Measurements from ENCODE around the gene TSSK2.
"Not testable (repeated sequence)": the region's sequence is repeated elsewhere in the genome, so short reads cannot be mapped to it uniquely, and the experiment has no call there.

The TSSK2 gene

DNA sequence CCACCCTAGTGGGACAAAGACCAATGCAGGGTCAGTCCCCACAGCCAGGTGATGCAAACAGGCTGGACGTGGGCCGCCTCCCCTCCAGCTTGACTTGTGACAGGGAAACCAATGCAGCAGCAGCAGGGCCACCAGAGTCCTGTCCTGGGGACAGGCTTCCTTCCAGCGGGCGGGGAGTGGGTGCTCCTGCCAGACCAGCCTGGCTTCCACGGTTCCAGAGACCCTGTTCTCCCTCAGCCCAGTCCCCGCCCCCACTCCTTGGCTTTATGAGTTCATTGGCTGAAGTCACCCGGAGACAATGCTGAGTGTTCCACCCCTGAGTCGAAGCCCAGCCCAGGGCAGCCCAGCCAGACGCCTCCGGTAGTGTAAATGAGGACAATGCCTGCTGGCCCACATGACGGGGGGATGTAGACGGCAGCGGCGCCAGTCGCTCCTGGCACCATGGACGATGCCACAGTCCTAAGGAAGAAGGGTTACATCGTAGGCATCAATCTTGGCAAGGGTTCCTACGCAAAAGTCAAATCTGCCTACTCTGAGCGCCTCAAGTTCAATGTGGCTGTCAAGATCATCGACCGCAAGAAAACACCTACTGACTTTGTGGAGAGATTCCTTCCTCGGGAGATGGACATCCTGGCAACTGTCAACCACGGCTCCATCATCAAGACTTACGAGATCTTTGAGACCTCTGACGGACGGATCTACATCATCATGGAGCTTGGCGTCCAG lies at the start of gene TSSK2:
TSS of gene TSSK2 (plus strand) at position 350 of the 726 bp plus-strand sequence. CDS start at position 442, 92 bp downstream.
- DNase-seq: no peak

DNA sequence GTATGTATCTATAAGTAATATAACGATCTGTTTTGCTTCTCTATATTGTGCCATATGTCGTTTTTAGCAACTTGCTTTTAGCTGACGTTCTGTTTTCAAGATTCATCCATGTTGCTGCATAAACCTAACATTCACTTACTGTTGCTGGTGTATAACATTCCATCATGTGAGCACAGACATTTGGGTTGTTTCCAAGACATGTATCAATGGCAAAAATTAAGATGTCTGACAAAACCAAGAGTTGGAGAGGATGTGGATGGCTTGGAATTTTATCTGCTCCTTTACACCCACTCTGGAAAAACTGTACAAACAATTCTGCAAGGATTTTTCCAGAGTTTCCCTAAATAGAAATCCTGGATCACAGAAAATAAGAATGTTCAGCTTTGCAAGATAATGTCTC lies 49.8 kb upstream of the TSSK2 start:
- no peak for DNase-seq

GRCh38 chr22:19082101-19082500 lies 49.0 kb upstream of the TSSK2 start:
- DNase-seq: no peak

DNA sequence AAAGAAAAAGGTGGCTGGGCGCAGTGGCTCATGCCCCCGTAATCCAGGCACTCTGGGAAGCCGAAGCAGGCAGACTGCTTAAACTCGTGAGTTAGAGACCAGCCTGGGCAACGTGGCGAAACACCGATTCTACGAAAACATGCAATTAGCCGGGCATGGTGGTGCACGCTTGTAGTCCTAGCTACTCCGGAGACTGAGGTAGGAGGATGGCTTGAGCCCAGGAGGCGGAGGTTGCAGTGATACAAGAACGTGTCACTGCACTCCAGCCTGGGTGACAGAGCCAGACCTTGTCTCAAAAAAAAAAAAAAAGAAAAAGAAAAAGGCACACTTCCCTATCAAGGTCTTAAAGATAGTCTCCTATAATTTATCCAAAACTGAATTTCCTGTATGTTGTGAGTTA lies 48.3 kb upstream of the TSSK2 start:
- DNase-seq: no peak

GRCh38 chr22:19084126-19084525 lies 47.0 kb upstream of the TSSK2 start:
- DNase-seq: not testable (repeated sequence)

GRCh38 chr22:19084586-19084985 lies 46.5 kb upstream of the TSSK2 start:
- not testable (repeated sequence) for DNase-seq

DNA sequence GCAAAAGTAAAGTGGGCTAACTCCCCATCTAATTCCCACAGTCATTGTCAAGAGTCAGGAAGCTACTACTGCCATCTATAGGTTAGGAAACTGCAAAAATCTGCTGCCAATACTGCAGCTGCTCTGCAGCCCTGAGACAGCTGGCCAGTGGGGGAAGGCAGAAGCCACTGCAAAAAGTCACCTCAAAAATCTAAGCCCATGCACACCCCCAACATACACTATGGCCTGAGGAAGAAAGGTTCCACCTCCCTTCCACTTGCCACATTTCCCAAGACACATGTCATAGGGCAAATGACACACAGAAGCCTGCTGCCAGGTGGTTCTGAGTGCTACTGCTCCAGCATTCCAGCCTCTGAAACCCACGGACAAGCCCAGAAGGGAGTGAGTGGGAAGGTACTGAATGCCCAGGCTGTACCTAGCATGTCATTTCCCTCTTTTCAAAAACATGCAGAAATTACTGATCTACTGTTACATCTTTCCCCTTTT lies 45.8 kb upstream of the TSSK2 start:
- DNase-seq: no peak

GRCh38 chr22:19086417-19086816 lies 44.7 kb upstream of the TSSK2 start:
- no peak for DNase-seq

DNA sequence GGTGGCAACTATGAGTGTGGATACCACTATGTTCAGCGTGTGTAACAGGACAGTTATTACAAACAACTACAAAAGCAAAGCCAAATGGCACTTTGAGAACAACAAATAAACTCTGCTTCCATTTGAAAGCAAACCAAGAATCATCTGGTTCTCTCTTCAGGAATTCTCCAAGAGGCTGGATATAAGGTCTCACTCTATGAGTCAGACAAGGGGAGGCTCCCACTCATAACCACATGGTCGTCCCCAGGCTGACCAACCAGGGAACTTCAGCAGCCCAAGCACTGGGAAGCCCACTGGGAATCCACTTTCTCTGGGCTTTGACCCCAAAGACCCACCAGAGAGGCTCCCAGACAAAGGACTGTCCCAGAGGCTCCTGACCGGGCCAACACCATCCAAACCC lies 44.2 kb upstream of the TSSK2 start:
- DNase-seq: no peak

DNA sequence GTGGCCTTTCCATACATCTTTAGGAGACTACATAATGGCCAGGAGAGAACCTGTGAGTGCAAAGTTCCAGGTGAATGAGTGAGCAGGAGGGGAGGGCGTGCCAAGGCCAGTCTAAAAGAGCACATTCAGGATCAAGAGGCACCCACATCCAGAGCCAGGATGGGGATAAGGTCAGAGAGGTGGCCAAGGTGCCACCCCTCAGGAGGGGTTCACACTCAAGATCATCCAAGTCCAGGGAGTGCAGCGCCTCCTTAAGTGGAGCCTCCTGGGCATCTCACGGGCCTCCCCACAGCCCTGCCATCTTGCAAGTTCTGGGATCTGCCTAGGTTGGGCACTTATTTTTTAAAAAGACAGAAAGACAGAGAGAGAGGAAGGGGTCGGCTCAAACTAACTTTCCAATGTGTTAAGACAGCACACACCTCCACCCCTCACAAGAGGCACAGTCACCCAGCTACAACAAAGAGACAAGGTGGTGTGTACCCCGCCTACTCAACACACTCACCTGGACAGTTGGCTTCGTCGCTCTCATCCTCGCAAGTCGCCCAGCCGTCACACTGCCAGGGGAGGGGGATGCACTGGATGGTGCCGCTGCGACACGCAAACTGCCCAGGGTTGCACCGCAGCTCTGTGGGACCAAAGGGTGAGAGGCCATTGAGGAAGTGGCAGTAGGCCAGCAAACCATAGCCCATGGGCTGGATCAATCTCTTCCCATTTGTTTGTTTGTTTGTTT lies 42.1 kb upstream of the TSSK2 start:
- no peak for DNase-seq

GRCh38 chr22:19090183-19090582 lies 40.9 kb upstream of the TSSK2 start:
- no peak for DNase-seq

GRCh38 chr22:19090586-19091127 lies 40.5 kb upstream of the TSSK2 start:
- DNase-seq: no peak

- no peak for DNase-seq
These were observed 38.4 kb upstream of the TSSK2 start for GRCh38 chr22:19092725-19093124.

DNA sequence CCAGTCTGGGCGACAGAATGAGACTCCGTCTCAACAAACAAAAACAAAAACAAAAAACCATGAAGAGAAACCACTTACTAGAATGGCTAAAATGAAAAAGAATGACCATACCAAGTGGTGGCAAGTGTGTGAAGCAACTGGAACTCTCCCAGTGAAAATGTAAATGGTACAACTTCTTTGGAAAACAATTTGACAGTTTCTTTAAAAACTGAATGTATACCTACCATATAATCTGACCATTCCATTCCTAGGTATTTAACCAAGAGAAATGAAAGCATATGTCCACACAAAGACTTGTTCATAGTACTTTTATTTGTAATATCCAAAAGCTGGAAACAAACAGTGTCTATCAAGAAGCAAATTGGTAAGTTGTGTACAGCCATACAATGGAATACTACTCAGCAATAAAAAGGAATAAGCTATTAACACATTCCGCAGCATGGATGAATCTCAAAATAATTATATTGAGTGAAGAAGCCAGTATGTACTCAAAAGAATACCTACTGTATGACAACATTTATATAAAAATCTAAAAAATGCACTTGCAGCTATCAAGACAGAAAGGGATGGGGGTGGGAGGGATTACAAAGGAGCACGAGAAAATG lies 36.6 kb upstream of the TSSK2 start:
- DNase-seq: no peak

- no peak for DNase-seq
These were observed 34.6 kb upstream of the TSSK2 start for GRCh38 chr22:19096555-19096954.

DNA sequence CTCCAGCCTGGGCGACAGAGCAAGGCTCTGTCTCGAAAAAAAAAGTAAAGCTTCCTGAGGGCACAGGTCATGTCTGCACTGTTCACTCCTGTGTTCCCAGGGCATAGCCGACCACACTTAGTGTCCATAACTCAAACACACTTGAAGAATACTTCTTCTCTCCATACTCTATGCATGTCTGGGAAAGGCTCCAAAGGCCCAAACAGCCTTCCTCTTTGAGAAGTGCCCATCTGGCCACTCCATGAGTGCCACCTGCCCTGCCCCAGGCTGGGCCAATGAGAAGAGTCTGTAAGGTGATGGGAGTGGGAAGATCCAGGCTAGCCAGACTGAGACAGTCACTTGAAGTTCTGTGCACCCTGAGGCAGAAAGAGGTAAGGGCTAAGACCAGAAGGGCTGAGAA lies 33.6 kb upstream of the TSSK2 start:
- DNase-seq: no peak

- no peak for DNase-seq
These were observed 33.0 kb upstream of the TSSK2 start for GRCh38 chr22:19098157-19098556.

- DNase-seq: no peak
These were observed 27.0 kb upstream of the TSSK2 start for GRCh38 chr22:19103880-19104821.

- DNase-seq: no peak
These were observed 25.7 kb upstream of the TSSK2 start for GRCh38 chr22:19105456-19105855.

- no peak for DNase-seq
These were observed 25.0 kb upstream of the TSSK2 start for GRCh38 chr22:19105867-19106802.
